HCT116 (cell line): ENCODE data around the gene E2F6. TPM values are rescaled to one million over a fixed set of nuclear protein-coding genes. Genes with fewer than 3 reads are reported as not detected.

Experiments used
- ATAC-seq: fragments of 200-7000 bp; cut with Tn5 transposase; 2 replicates; pipeline ENCODE4 v1.9.1; 2020; ENCODE audit warnings: mild to moderate bottlenecking, moderate library complexity
- BruUV-seq: library from RNA; stranded (reverse); fragments of 400-500 nt; replicated peaks from 2 replicates; lab custom pipeline; 2021; lab: Mats Ljungman, UMichigan
- CTCF ChIA-PET: fragments of 300-600 bp; sonication (Branson Sonifier 250); formaldehyde crosslinking; loops from one replicate; lab custom pipeline; 2021; ENCODE audit warnings: antibody characterized with exemption; lab: Charles Lee
- POLR2A ChIA-PET: fragments of 300-600, 350-600 bp; sonication (Branson Sonifier 250); formaldehyde crosslinking; loops from one replicate; lab custom pipeline; 2021; ENCODE audit warnings: antibody characterized with exemption; lab: Charles Lee
- RAD21 ChIA-PET, 2 experiments: fragments of 300-600 bp; sonication (Branson Sonifier 250); formaldehyde crosslinking; loops; one replicate each; lab custom pipeline; 2023; ENCODE audit warnings: low total read pairs in 2 of 2; ENCODE audit not compliant: uncharacterized antibody in 2 of 2, unreplicated experiment in 2 of 2, low non-redundant PET in 1 of 2; lab: Charles Lee
- DNase-seq: peaks from one replicate; pipeline ENCODE4 v3.0.0-alpha.2; 2010; ENCODE audit warnings: low read depth, low spot score
- H2AFZ ChIP-seq: fragments of 200-600 bp; shearing (Covaris generic), sonication (generic); 2 replicates; pipeline ENCODE4 v1.6.1; 2017; ENCODE audit warnings: low read depth, mixed run types, mixed read lengths, antibody characterized with exemption, low read length; ENCODE audit not compliant: poor library complexity, severe bottlenecking
- H3K27ac ChIP-seq: 2 replicates; pipeline ENCODE4 v1.5.1; 2012; ENCODE audit warnings: low read depth, low read length
- H3K27me3 ChIP-seq: fragments of 200-600 bp; sonication (generic); 2 replicates; pipeline ENCODE4 v1.6.1; 2016; ENCODE audit warnings: mixed run types, low read length, mixed read lengths; ENCODE audit not compliant: insufficient read depth
- H3K36me3 ChIP-seq, 2 experiments: fragments of 200-500 bp in 1 of 2; fragments of 200-600 bp in 1 of 2; sonication (Bioruptor generic) in 1 of 2; sonication (generic) in 1 of 2; 2 replicates each; pipeline versions ENCODE4 v1.5.1 to v1.6.1; 2014 to 2016; ENCODE audit warnings: low read length in 2 of 2, inconsistent platforms in 1 of 2, mixed read lengths in 1 of 2, mixed run types in 1 of 2; ENCODE audit not compliant: insufficient read depth in 2 of 2, control insufficient read depth in 1 of 2
- H3K4me1 ChIP-seq, 2 experiments: fragments of 200-600 bp in 1 of 2; sonication (generic) in 1 of 2; 2 replicates each; pipeline versions ENCODE4 v1.5.1 to v1.6.1; 2012 to 2017; ENCODE audit warnings: low read length in 2 of 2, inconsistent platforms in 1 of 2, mild to moderate bottlenecking in 1 of 2, mixed read lengths in 1 of 2, mixed run types in 1 of 2, moderate library complexity in 1 of 2; ENCODE audit not compliant: insufficient read depth in 2 of 2, control insufficient read depth in 1 of 2
- H3K4me2 ChIP-seq: fragments of 200-600 bp; sonication (generic); 2 replicates; pipeline ENCODE4 v1.6.1; 2017; ENCODE audit warnings: mixed run types, low read length, mixed read lengths
- H3K4me3 ChIP-seq, 2 experiments: fragments of 200-600 bp in 1 of 2; sonication (generic) in 1 of 2; replicated peaks in 1 of 2; 2 replicates each; pipeline ENCODE4 v1.5.1; 2011 to 2016; ENCODE audit warnings: low read length in 2 of 2, control low read depth in 1 of 2, low read depth in 1 of 2, mild to moderate bottlenecking in 1 of 2, mixed read lengths in 1 of 2, mixed run types in 1 of 2
- H3K79me2 ChIP-seq: fragments of 200-600 bp; sonication (generic); 2 replicates; pipeline ENCODE4 v1.6.1; 2017; ENCODE audit warnings: mild to moderate bottlenecking, mixed run types, low read length, moderate library complexity, mixed read lengths; ENCODE audit not compliant: insufficient read depth
- H3K9ac ChIP-seq: fragments of 200-600 bp; sonication (generic); 2 replicates; pipeline ENCODE4 v1.6.1; 2016; ENCODE audit warnings: low read length, mixed read lengths
- H3K9me2 ChIP-seq: fragments of 200-600 bp; sonication (generic), shearing (Covaris generic); 2 replicates; pipeline ENCODE4 v1.6.1; 2017; ENCODE audit warnings: mixed run types, mild to moderate bottlenecking, moderate library complexity; ENCODE audit not compliant: insufficient read depth
- H3K9me3 ChIP-seq, 2 experiments: fragments of 200-500 bp in 1 of 2; fragments of 200-600 bp in 1 of 2; sonication (Bioruptor generic) in 1 of 2; sonication (generic) in 1 of 2; 2 replicates each; pipeline ENCODE4 v1.6.1; 2014 to 2017; ENCODE audit warnings: low read length in 2 of 2, mixed read lengths in 2 of 2, inconsistent platforms in 1 of 2, low read depth in 1 of 2, mild to moderate bottlenecking in 1 of 2, mixed run types in 1 of 2, moderate library complexity in 1 of 2; ENCODE audit not compliant: control insufficient read depth in 1 of 2, insufficient read depth in 1 of 2
- H4K20me1 ChIP-seq: fragments of 200-600 bp; sonication (generic), shearing (Covaris generic); 2 replicates; pipeline ENCODE4 v1.6.1; 2017; ENCODE audit warnings: mixed run types, mild to moderate bottlenecking, moderate library complexity; ENCODE audit not compliant: insufficient read depth
- CTCF ChIP-seq, 3 experiments: fragments of 200-600 bp in 1 of 3; sonication (generic) in 1 of 3; IDR thresholded peaks in 2 of 3; conservative IDR thresholded peaks in 1 of 3; 2 replicates each; pipeline ENCODE4 v1.5.1; 2012 to 2017; ENCODE audit warnings: low read depth in 2 of 3, low read length in 2 of 3, antibody characterized with exemption in 1 of 3, borderline replicate concordance in 1 of 3, control low read depth in 1 of 3, mild to moderate bottlenecking in 1 of 3, mixed read lengths in 1 of 3, mixed run types in 1 of 3, moderate library complexity in 1 of 3; ENCODE audit not compliant: insufficient read depth in 1 of 3
- EGR1 ChIP-seq: IDR thresholded peaks from 2 replicates; pipeline ENCODE4 v1.6.1; 2012; ENCODE audit warnings: low read depth
- EZH2 ChIP-seq: fragments of 200-600 bp; sonication (generic); IDR thresholded peaks from 2 replicates; pipeline ENCODE4 v1.6.1; 2017; ENCODE audit warnings: antibody characterized with exemption, mixed run types
- FOSL1 ChIP-seq: IDR thresholded peaks from 2 replicates; pipeline ENCODE4 v1.6.1; 2012; ENCODE audit warnings: low read depth
- JUND ChIP-seq: IDR thresholded peaks from 2 replicates; pipeline ENCODE4 v1.6.1; 2012
- POLR2A ChIP-seq: IDR thresholded peaks from 2 replicates; pipeline ENCODE4 v1.7.0; 2011; ENCODE audit warnings: borderline replicate concordance; ENCODE audit not compliant: insufficient read depth, insufficient read length; ENCODE audit errors: extremely low read depth
- RAD21 ChIP-seq: IDR thresholded peaks from 2 replicates; pipeline ENCODE4 v1.6.1; 2012; ENCODE audit warnings: low read depth, mild to moderate bottlenecking
- REST ChIP-seq: IDR thresholded peaks from 2 replicates; pipeline ENCODE4 v1.6.1; 2012; ENCODE audit warnings: low read depth
- SIN3A ChIP-seq: IDR thresholded peaks from 2 replicates; pipeline ENCODE4 v1.6.1; 2012; ENCODE audit warnings: low read depth
- SP1 ChIP-seq: IDR thresholded peaks from 2 replicates; pipeline ENCODE4 v1.6.1; 2012; ENCODE audit warnings: low read depth
- SRF ChIP-seq: IDR thresholded peaks from 2 replicates; pipeline ENCODE4 v1.6.1; 2012; ENCODE audit warnings: low read depth
- TCF7L2 ChIP-seq: IDR thresholded peaks from 2 replicates; pipeline ENCODE4 v1.7.0; 2011; ENCODE audit warnings: borderline replicate concordance, inconsistent platforms; ENCODE audit not compliant: insufficient read depth, insufficient read length; ENCODE audit errors: extremely low read depth
- YY1 ChIP-seq: IDR thresholded peaks from 2 replicates; pipeline ENCODE4 v1.6.1; 2011; ENCODE audit warnings: low read length, low read depth, moderate library complexity, mild to moderate bottlenecking; ENCODE audit not compliant: insufficient replicate concordance; ENCODE audit errors: extremely low read depth
- ZBTB33 ChIP-seq: IDR thresholded peaks from 2 replicates; pipeline ENCODE4 v1.6.1; 2011; ENCODE audit warnings: mild to moderate bottlenecking, low read length, moderate library complexity; ENCODE audit not compliant: insufficient replicate concordance; ENCODE audit errors: extremely low read depth
- ZNF274 ChIP-seq: fragments of 200-500 bp; sonication (Bioruptor generic); IDR thresholded peaks from 2 replicates; pipeline ENCODE4 v1.6.1; 2014; ENCODE audit warnings: mild to moderate bottlenecking, low read depth, low read length, inconsistent platforms
- intact Hi-C: fragments of 100-400 bp; cut with micrococcal nuclease; formaldehyde crosslinking; loops from 2 replicates; pipeline ENCODE4 v1.10.0; 2022
- total RNA-seq: library from RNA; stranded (reverse); gene quantifications from one replicate; pipeline ENCODE4 v1.2.1, GENCODE V29; 2021; ENCODE audit not compliant: unreplicated experiment

E2F6 gene
- total RNA-seq, 1 experiment from 2014 or later: 22.8 TPM

- TF ChIP-seq CTCF (IDR thresholded peaks at IDR 0.05 in 2 of 3, conservative IDR thresholded peaks at IDR 0.05 in 1 of 3; ENCODE audit: borderline replicate concordance in 1 of 3, insufficient read depth in 1 of 3, low read depth in 2 of 3, low read length in 2 of 3): no peak
- TF ChIP-seq EZH2: no peak
- TF ChIP-seq RAD21: no peak
Measured at GRCh38 chr2:11396467-11397445, 69.2 kb downstream of the E2F6 start (continued).

- no peaks in the 10 kb centered on the region for H3K36me3 ChIP-seq
- H3K4me1 ChIP-seq: 0 out of 4 replicates have a peak, but pooled peaks cover 0 to 3% of the 10 kb centered on the region in 2 experiments
- no peaks in the 10 kb centered on the region for H3K27me3 ChIP-seq
- no TSS peak for BruUV-seq
- intact Hi-C loops: no loop called here
- TF ChIP-seq ZNF274 (no peak), TCF7L2 (no peak), EGR1 (no peak), REST (no peak), SP1 (no peak), SRF (no peak), YY1 (no peak), POLR2A (no peak), JUND (no peak), SIN3A (no peak), ZBTB33 (no peak), FOSL1 (no peak)
- no peak overlapping the region for H3K4me3 ChIP-seq
- ChIA-PET POLR2A (no interaction called here), RAD21 (no interaction called here), CTCF (no interaction called here)
- H2AFZ ChIP-seq: no peak overlapping the region
- no peak overlapping the region for H3K4me2 ChIP-seq
- H3K9me2 ChIP-seq: no peaks in the 10 kb centered on the region
- ATAC-seq (no peak), DNase-seq (no peak)
- H3K9ac ChIP-seq: no peak overlapping the region
- H3K9me3 ChIP-seq: no peaks in the 10 kb centered on the region
- H4K20me1 ChIP-seq: no peaks in the 10 kb centered on the region
- no peak overlapping the region for H3K27ac ChIP-seq
- no peaks in the 10 kb centered on the region for H3K79me2 ChIP-seq
Measured at GRCh38 chr2:11396021-11396420, 69.9 kb downstream of the E2F6 start.
